ENCODE data around the gene UNC45B.
A peak's percentile ranks its signal among the peaks of the same experiment; 100 is the strongest.
"Not testable (repeated sequence)": the region's sequence is repeated elsewhere in the genome, so short reads cannot be mapped to it uniquely, and the experiment has no call there.

UNC45B gene

DNA sequence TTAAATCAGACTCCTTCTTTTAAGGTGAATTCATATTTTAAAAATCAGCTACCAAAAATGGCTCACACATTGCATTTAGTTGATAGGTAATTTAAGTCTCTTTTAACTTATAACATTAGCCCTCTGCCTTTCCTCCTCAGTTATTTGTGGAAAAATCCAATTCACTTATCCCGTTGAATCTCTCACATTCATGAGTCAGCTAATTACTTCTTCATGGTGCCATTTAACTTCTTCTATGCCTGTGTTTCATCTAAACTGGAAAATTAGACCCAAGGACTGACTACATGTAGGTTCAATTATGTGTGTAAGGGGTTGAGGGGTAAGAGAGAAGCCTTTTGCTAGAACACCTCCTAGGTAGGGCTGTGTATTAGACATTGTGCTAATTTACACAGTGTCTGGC lies 76.8 kb downstream of the UNC45B start:
- no peak for DNase-seq

GRCh38 chr17:35227546-35227945 lies 79.9 kb downstream of the UNC45B start:
- no peak for DNase-seq

- DNase-seq = no peak
Measured at GRCh38 chr17:35229638-35230037, 82.0 kb downstream of the UNC45B start.

DNA sequence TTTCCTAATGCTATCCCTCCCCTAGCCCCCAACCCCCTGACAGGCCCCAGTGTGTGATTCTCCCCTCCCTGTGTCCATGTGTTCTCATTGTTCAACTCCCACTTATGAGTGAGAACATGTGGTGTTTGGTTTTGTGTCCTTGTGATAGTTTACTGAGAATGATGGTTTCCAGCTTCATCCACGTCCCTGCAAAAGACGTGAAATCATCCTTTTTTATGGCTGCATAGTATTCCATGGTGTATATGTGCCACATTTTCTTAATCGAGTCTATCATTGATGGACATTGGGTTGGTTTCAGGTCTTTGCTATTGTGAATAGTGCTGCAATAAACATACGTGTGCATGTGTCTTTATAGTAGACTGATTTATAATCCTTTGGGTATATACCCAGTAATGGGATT lies 86.7 kb downstream of the UNC45B start:
- DNase-seq = not testable (repeated sequence)

DNA sequence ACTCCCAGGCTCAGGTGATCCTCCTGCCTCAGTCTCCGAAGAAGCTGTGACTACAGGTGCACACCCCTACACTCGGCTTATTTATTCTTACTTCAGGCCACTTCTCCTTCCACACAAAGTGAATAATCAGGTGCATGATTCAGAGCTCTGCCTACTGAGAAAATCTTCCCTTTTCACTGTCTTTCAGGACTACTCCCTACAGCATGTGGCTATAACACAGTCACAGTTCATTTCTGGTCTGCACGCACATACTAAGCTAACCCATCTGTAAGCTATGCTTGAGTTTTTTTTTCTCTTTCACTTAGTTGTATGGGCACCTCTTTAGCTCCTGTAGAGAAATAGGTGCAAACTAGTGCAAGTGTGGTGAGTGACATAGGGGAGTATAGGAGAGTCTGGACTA lies 87.7 kb downstream of the UNC45B start:
- DNase-seq = no peak

DNA sequence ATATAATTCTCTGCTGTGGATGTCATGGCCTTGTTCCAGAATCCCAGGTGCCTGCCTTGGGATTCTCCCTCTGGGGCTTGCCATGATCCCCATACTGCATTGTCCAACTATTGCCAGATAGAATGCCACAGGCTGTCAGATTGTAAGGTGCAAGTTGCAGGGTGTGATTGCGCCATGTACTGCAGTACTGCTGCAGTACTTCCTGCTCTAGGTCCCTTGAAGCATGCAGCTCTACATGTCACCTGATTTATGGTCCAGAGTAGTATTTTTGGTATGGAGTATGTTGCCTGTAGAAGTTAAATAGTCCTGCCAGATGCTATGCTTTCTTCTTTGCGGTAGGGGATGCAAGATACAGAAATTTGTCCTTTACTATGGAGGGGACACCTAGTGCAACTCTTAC lies 88.3 kb downstream of the UNC45B start:
- no peak for DNase-seq

GRCh38 chr17:35236821-35237220 lies 89.2 kb downstream of the UNC45B start:
- DNase-seq = no peak

GRCh38 chr17:35238821-35239220 lies 91.2 kb downstream of the UNC45B start:
- peak; percentile 72 for DNase-seq
